B cell (primary cell): Measurements from ENCODE around the gene SDC1. TPM values are rescaled to one million over a fixed set of nuclear protein-coding genes. Genes with fewer than 3 reads are reported as not detected.

Source experiments
- ATAC-seq: fragments of 200-7000 bp; cut with Tn5 transposase; one replicate; pipeline ENCODE4 v1.10.0; 2021; ENCODE audit warnings: low read depth, mild to moderate bottlenecking, moderate number of reproducible peaks, moderate library complexity
- CTCF ChIA-PET: fragments of 350-600 bp; sonication (Branson Sonifier 250); formaldehyde crosslinking; loops from one replicate; lab custom pipeline; 2021; ENCODE audit warnings: antibody characterized with exemption, inconsistent platforms; lab: Charles Lee
- POLR2A ChIA-PET: fragments of 350-600 bp; sonication (Branson Sonifier 250); formaldehyde crosslinking; loops from one replicate; lab custom pipeline; 2021; ENCODE audit warnings: antibody characterized with exemption; lab: Charles Lee
- DNase-seq: peaks from one replicate; pipeline ENCODE4 v3.0.0; 2013
- H2AFZ ChIP-seq: 2 replicates; pipeline ENCODE4 v1.6.1; 2012; ENCODE audit warnings: mild to moderate bottlenecking, low read depth, low read length; ENCODE audit not compliant: insufficient read depth, poor library complexity, severe bottlenecking
- H3K27ac ChIP-seq, 2 donors: 1 replicate in 1 of 2; 2 replicates in 1 of 2; pipeline ENCODE4 v1.5.1; 2012 to 2013; ENCODE audit warnings: low read length in 2 of 2, mild to moderate bottlenecking in 2 of 2, moderate library complexity in 1 of 2
- H3K27me3 ChIP-seq, 4 experiments: fragments of 200-600 bp in 1 of 4; sonication (generic) in 1 of 4; replicated peaks in 1 of 4; 1 replicate in 2 of 4; 2 replicates in 2 of 4; pipeline versions ENCODE4 v1.6.1 to v1.7.0; 2013 to 2016; ENCODE audit warnings: low read length in 3 of 4, mild to moderate bottlenecking in 2 of 4, mixed read lengths in 1 of 4, moderate library complexity in 1 of 4; ENCODE audit not compliant: insufficient read depth in 4 of 4, control insufficient read depth in 3 of 4; ENCODE audit errors: control extremely low read depth in 1 of 4
- H3K36me3 ChIP-seq, 2 experiments: replicated peaks in 1 of 2; 1 replicate in 1 of 2; 2 replicates in 1 of 2; pipeline versions ENCODE4 v1.6.1 to v1.7.1; 2013; ENCODE audit warnings: low read length in 1 of 2; ENCODE audit not compliant: insufficient read depth in 2 of 2, control insufficient read depth in 1 of 2; ENCODE audit errors: control extremely low read depth in 1 of 2, extremely low read depth in 1 of 2
- H3K4me1 ChIP-seq, 2 donors: fragments of 200-600 bp in 1 of 2; sonication (generic) in 1 of 2; 1 replicate in 1 of 2; 2 replicates in 1 of 2; pipeline versions ENCODE4 v1.5.1 to v1.6.1; 2013 to 2017; ENCODE audit warnings: low read length in 2 of 2; ENCODE audit not compliant: control insufficient read depth in 2 of 2, insufficient read depth in 2 of 2
- H3K4me2 ChIP-seq: replicated peaks from 2 replicates; pipeline ENCODE3; 2012; ENCODE audit warnings: mild to moderate bottlenecking, low read depth, low read length; ENCODE audit not compliant: poor library complexity, severe bottlenecking
- H3K4me3 ChIP-seq, 5 experiments: fragments of 200-600 bp in 1 of 5; sonication (generic) in 1 of 5; 1 replicate in 3 of 5; 2 replicates in 2 of 5; pipeline versions ENCODE4 v1.5.1 to v1.7.0; 2011 to 2016; ENCODE audit warnings: low read length in 4 of 5, mild to moderate bottlenecking in 4 of 5, low read depth in 2 of 5, control low read depth in 1 of 5, moderate library complexity in 1 of 5; ENCODE audit not compliant: insufficient read depth in 1 of 5; ENCODE audit errors: control extremely low read depth in 1 of 5, extremely low read depth in 1 of 5
- H3K79me2 ChIP-seq: fragments of 200-600 bp; sonication (generic); one replicate; pipeline ENCODE4 v1.6.0; 2016; ENCODE audit warnings: low read length; ENCODE audit not compliant: control insufficient read depth, insufficient read depth
- H3K9ac ChIP-seq: fragments of 200-600 bp; sonication (generic); 2 replicates; pipeline ENCODE4 v1.6.1; 2017; ENCODE audit warnings: mild to moderate bottlenecking, low read length, moderate library complexity
- H3K9me3 ChIP-seq, 3 donors: one replicate each; pipeline versions ENCODE4 v1.6.1 to v1.7.1; 2013; ENCODE audit warnings: low read length in 2 of 3; ENCODE audit not compliant: control insufficient read depth in 2 of 3, insufficient read depth in 1 of 3; ENCODE audit errors: control extremely low read depth in 1 of 3
- H4K20me1 ChIP-seq: 2 replicates; pipeline ENCODE4 v1.6.0; 2012; ENCODE audit warnings: mild to moderate bottlenecking, low read length; ENCODE audit not compliant: insufficient read depth, control insufficient read depth, poor library complexity, severe bottlenecking
- H3K27ac Mint-ChIP-seq: one replicate; pipeline ENCODE4 v1.8.0; 2021; ENCODE audit warnings: mixed read lengths
- H3K27me3 Mint-ChIP-seq: one replicate; pipeline ENCODE4 v1.8.0; 2021; ENCODE audit warnings: mixed read lengths
- H3K4me1 Mint-ChIP-seq: one replicate; pipeline ENCODE4 v1.8.0; 2021; ENCODE audit warnings: mixed read lengths
- H3K4me3 Mint-ChIP-seq: one replicate; pipeline ENCODE4 v1.8.0; 2021; ENCODE audit warnings: mixed read lengths
- H3K9me3 Mint-ChIP-seq: one replicate; pipeline ENCODE4 v1.8.0; 2022; ENCODE audit warnings: mixed read lengths; ENCODE audit not compliant: insufficient read depth
- EZH2 ChIP-seq: IDR thresholded peaks from 2 replicates; pipeline ENCODE4 v1.6.1; 2012; ENCODE audit warnings: borderline replicate concordance, low read depth, mild to moderate bottlenecking, moderate library complexity, low read length; ENCODE audit not compliant: insufficient read depth, poor library complexity, severe bottlenecking
- WGBS: methylation state at CpG from one replicate; pipeline ENCODE4 v1.1.5; 2013; ENCODE audit warnings: missing lambda C conversion rate; ENCODE audit not compliant: insufficient coverage; 5-methylcytosine and 5-hydroxymethylcytosine counted together
- intact Hi-C: fragments of 100-400 bp; cut with micrococcal nuclease; formaldehyde crosslinking; loops from one replicate; pipeline ENCODE4 v1.10.0; 2022
- polyA plus RNA-seq: library from polyadenylated mRNA; depleted of rRNA; stranded (reverse); fragments of >200 nt; gene quantifications from 2 replicates; pipeline ENCODE4 v1.2.3, GENCODE V29; 2012
- total RNA-seq, 2 donors: library from RNA; stranded (reverse); fragments of 120-200 nt in 1 of 2; gene quantifications; 1 replicate in 1 of 2; 2 replicates in 1 of 2; pipeline versions ENCODE4 v1.2.3 to v1.2.4, GENCODE V29; 2013 to 2022
- TF ChIP-seq, protein P1 (sequence below): fragments of 200-600 bp; IDR thresholded peaks from one replicate; pipeline ENCODE4 v1.8.0; 2022; ENCODE audit warnings: antibody characterized with exemption, mild to moderate bottlenecking

The SDC1 gene
- total and polyA plus RNA-seq, 2 donors (not counting 1 experiment from before 2014, with no cell fraction given) = 0.22 TPM; not detected in 1

DNA sequence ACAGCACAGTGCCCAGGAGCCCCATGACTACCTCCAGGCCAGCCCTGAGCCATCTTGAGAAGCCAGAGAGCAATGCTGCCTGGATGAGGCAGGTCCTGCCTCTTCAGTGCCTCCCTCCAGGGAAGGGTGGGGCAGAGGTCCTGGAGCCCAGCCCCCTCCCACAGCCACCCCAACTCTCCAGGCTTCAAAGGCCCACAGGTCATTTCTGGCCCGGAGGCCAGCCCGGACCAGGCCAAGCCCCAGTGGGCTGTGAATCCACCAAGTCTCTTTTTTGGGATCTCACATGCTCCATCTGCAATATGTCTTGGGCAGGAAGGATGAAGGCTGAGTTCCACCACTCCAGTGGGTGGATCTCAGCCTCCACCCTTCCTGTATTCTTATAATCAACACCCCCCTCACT, 36.7 kb downstream of the SDC1 start:
- Histone ChIP-seq H3K9ac (no peak overlapping the region), H3K4me2 (no peak overlapping the region), H3K9me3 (no peaks in the 10 kb centered on the region), H2AFZ (no peak overlapping the region), H3K27me3 (no peaks in the 10 kb centered on the region), H3K4me3 (no peak overlapping the region), H3K27ac (no peak overlapping the region), H4K20me1 (no peaks in the 10 kb centered on the region), H3K36me3 (no peaks in the 10 kb centered on the region), H3K79me2 (no peaks in the 10 kb centered on the region), H3K4me1 (no peaks in the 10 kb centered on the region)
- ChIA-PET CTCF (no interaction called here), POLR2A (no interaction called here)
- H3K27ac Mint-ChIP-seq = no peak overlapping the region
- H3K27me3 Mint-ChIP-seq = peaks cover 3% of the 10 kb centered on the region
- no peak for DNase-seq
- whole genome bisulfite sequencing = 86% methylated on average over 2 of the region's 2 CpGs
- no peak overlapping the region for H3K4me3 Mint-ChIP-seq
- ATAC-seq = no peak
- no peaks in the 10 kb centered on the region for H3K9me3 Mint-ChIP-seq
- TF ChIP-seq EZH2 = no peak
- TF ChIP-seq, protein P1, sequence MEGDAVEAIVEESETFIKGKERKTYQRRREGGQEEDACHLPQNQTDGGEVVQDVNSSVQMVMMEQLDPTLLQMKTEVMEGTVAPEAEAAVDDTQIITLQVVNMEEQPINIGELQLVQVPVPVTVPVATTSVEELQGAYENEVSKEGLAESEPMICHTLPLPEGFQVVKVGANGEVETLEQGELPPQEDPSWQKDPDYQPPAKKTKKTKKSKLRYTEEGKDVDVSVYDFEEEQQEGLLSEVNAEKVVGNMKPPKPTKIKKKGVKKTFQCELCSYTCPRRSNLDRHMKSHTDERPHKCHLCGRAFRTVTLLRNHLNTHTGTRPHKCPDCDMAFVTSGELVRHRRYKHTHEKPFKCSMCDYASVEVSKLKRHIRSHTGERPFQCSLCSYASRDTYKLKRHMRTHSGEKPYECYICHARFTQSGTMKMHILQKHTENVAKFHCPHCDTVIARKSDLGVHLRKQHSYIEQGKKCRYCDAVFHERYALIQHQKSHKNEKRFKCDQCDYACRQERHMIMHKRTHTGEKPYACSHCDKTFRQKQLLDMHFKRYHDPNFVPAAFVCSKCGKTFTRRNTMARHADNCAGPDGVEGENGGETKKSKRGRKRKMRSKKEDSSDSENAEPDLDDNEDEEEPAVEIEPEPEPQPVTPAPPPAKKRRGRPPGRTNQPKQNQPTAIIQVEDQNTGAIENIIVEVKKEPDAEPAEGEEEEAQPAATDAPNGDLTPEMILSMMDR = no peak
- H3K4me1 Mint-ChIP-seq = no peaks in the 10 kb centered on the region
- intact Hi-C loops = no loop called here

DNA sequence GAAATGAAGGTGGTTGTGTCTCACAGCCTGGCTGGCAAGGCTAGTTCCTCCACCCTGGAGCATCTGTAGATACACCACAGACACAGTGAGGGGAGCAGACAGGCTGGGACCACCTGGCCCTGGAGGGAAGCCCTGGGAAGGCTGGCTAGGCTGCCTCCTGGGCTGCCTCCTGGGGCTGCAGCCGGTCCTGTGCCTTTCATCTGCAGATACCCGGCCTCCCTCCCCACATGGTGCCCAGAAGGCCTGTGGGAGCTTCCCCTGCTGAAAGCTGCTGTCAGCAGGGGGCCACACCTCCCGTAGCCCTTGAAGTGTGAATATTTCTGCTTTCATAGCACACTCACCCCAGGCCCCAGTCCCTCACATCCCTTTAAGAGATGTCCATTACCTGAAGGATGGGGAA, 37.6 kb downstream of the SDC1 start:
- no peak for TF ChIP-seq EZH2
- TF ChIP-seq, protein P1 = no peak
- Histone ChIP-seq H3K4me2 (no peak overlapping the region), H3K9ac (no peak overlapping the region), H3K27ac (no peak overlapping the region), H3K4me1 (no peaks in the 10 kb centered on the region), H3K4me3 (no peak overlapping the region), H3K27me3 (no peaks in the 10 kb centered on the region), H3K9me3 (no peaks in the 10 kb centered on the region), H3K36me3 (no peaks in the 10 kb centered on the region), H3K79me2 (no peaks in the 10 kb centered on the region), H4K20me1 (no peaks in the 10 kb centered on the region), H2AFZ (no peak overlapping the region)
- ATAC-seq = no peak
- Mint-ChIP-seq H3K4me3 (no peak overlapping the region), H3K4me1 (no peaks in the 10 kb centered on the region), H3K9me3 (no peaks in the 10 kb centered on the region), H3K27ac (no peak overlapping the region), H3K27me3 (peaks cover 4% of the 10 kb centered on the region)
- POLR2A ChIA-PET = no interaction called here
- DNase-seq = no peak
- CTCF ChIA-PET = no interaction called here
- WGBS = 74% methylated on average over 2 of the region's 3 CpGs
- intact Hi-C loops = no loop called here
